NCI-H510A treated with DMSO at 0.1 percent for 48 hours (cell line): ENCODE results near the gene GABARAP.

Source experiments
- DNase-seq: peaks from one replicate; lab custom pipeline; 2025; lab: John Stamatoyannopoulos, UW

GABARAP gene

DNA sequence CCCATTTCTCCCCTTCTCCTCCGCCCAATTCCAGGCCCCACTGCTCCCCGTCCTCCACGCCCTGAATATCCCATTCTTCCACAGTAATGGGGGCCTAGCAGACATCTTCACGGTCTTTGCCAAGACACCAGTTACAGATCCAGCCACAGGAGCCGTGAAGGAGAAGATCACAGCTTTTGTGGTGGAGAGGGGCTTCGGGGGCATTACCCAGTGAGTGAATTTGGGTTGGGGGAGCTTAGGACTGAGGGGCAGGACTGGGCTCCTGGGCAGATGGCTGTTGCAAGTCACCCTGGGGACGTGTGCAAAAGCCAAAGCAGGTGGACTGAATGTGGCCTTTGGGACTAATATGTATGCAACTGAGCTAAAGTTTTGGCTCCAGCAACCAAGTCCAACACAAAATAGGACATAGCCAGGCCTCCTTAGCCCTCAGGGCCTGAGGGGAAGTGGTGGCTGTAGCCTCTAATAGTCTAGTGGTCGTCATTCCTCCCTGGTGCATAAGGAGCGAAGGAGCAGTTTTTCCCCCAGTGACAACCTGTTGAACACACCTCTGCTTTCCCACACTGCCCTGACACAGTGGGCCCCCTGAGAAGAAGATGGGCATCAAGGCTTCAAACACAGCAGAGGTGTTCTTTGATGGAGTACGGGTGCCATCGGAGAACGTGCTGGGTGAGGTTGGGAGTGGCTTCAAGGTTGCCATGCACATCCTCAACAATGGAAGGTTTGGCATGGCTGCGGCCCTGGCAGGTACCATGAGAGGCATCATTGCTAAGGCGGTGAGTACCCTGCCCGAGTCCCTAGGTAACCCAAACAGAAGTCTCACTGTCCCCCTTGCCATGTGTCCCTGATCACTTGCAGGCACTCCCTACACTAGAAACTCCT lies 19.9 kb downstream of the GABARAP start:
- DNase-seq: no peak

- DNase-seq: no peak
Measured at GRCh38 chr17:7221278-7222092, 20.8 kb downstream of the GABARAP start.

GRCh38 chr17:7220593-7221277 lies 21.5 kb downstream of the GABARAP start:
- DNase-seq: peak; percentile 20

- DNase-seq: peak; percentile 52
Measured at GRCh38 chr17:7219812-7220592, 22.2 kb downstream of the GABARAP start, which contains the start of the genes ACADVL and DLG4. Gene ACADVL (plus strand): TSS chr17:7219938. CDS start chr17:7219985, 47 bp downstream. Gene DLG4 (minus strand): TSS chr17:7219836.

GRCh38 chr17:7219229-7219811 lies 22.9 kb downstream of the GABARAP start:
- DNase-seq: no peak

DNA sequence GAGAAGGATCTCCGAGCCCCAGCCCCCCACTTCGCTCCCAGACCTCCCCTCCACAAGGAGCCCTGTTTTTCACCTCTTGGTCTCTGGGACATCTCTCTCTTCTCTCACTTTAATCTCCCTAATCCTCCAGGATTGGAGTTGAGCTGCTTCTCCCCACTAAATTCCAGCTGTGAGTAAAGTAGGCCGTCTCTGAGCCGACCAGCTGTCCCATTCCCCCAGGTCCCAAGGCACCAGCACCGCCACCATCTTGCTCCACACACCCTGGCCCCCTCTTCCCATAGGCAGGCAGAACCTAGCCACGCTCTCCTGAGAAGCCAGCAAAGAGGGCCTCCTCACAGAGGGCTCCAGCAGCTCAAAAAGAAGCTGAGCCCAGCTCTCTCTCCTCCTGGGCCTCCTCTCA lies 23.5 kb downstream of the GABARAP start:
- DNase-seq: no peak

DNA sequence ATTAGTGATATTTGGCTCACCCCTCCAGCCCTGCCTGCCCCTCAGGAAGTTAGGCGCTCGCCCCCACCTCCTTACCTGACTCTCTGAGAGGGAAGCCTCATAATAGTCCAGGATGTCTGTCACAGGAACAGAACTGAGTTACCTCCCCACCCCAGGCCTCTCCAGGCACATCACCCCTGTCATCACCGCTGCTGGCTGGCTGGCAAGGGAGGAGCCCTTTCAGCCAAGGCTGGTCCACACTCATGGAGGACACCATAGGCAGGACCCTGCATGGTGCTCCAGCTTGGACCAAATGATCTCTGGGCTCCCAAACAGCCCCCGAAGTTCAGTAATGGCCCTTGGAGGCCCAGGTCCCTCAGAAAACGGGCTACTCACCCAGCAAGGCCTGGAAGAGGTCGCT lies 24.1 kb downstream of the GABARAP start:
- no peak for DNase-seq

- DNase-seq: peak; percentile 56
Measured at GRCh38 chr17:7217113-7217987, 24.9 kb downstream of the GABARAP start.

DNA sequence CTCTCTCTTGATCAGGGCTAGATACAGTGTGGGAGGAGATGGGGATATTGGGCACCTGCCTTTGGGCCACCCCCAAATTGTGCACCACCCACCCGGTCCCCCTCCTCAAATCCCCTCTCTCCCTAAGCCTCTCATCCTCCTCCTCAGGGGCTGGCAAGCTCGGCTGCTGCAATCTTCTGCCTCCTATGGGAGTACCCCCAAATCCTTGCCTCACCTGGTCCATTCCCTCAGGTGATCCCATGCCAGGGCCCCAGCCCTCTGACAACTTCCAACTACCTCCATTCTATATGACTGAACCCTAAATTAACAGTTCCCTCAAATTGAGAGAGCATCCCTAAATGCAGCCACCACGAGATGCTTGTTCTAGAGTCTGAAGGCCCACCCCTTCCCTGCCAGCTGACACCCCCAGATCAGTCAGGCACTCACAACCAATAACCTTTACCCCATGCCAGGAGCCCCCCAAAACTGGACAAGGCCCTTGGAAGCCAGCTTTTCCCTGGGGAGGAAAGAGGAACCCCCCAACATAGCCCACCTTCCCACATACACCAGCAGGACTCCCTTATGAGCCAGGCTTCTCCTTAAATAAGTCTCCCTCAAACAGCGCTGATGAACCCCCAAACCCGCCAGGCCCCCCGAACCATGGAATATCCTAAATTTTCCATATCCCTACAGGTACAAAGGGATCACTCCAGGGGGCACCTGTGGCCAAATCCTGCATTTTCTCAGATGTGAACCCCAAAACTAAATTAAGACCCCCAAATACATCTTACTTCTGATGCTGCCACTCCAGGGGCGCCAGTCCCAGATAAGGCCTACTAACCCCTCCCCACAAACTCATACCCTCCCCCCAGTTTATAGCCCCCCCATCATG lies 25.8 kb downstream of the GABARAP start:
- no peak for DNase-seq

DNA sequence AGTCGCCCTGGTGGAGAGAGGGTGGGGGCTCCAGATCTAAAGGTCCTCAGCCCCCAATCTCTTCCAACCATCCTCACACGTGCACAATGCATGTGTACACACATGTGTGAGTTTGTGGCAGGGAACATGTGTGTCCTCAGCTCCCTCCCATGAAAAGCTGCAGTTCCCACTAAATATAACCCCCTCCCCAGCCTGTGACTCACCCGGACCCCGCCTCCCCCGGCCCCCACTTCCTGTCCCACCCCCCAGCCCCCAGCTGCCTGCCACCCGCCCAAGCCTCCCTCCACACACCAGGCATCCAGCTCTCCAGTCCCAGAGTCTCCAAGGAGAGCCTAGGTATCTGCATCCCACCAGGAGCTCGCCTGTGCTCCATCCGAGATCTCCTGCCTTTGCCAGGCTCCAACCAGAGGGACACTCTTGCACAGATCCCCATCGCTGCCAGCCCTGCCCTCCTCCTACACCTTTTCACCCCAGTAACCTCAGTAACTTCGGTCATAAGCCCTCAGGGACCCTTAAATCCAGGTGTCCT lies 26.5 kb downstream of the GABARAP start:
- DNase-seq: no peak

DNA sequence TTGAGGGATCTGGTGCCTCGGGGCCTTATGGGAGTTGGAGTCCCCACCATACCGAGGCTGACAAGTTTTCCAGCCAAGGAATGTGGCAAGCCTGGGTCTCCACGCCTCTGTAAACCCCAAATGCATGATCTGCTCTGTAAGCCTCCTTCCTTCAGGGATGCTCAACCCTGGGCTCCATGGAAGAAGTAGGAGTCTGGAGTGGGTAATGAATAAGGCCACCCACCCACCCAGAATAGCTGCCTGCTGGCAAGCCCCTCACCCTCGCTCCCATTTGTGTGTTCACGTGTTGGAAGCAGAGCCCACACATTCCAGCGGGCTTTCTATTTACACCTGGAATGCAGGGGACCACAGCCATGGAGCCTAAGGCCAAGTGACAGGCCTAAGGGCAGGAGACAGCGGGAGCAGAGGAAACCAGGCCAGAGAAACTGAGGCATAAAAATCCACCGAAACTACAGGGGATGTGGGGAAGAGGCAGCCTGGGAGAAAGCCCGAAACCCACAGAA lies 27.1 kb downstream of the GABARAP start:
- DNase-seq: no peak

GRCh38 chr17:7214300-7215135 lies 27.7 kb downstream of the GABARAP start:
- peak; percentile 97 for DNase-seq

DNA sequence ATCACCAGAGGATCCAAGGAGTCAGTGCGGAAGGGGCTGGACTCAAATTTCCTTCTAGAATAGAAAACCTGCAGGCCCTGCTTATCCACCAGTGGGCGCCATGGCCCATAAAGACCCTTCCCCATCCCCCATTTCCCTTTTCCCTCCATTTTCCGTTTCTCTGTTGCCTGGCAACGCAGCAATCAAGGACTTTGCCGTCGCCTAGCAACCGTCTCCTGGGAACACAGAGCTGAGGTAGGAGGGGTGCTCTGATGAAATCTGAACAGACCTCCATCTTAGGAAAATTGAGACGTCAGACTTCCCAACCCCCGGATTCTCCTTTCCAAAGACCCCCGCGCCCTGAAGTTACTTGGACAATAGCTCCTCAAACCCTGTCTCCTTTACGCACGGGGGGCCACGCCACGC lies 28.4 kb downstream of the GABARAP start:
- peak; percentile 90 for DNase-seq

GRCh38 chr17:7211491-7212273 lies 30.6 kb downstream of the GABARAP start:
- DNase-seq: no peak

DNA sequence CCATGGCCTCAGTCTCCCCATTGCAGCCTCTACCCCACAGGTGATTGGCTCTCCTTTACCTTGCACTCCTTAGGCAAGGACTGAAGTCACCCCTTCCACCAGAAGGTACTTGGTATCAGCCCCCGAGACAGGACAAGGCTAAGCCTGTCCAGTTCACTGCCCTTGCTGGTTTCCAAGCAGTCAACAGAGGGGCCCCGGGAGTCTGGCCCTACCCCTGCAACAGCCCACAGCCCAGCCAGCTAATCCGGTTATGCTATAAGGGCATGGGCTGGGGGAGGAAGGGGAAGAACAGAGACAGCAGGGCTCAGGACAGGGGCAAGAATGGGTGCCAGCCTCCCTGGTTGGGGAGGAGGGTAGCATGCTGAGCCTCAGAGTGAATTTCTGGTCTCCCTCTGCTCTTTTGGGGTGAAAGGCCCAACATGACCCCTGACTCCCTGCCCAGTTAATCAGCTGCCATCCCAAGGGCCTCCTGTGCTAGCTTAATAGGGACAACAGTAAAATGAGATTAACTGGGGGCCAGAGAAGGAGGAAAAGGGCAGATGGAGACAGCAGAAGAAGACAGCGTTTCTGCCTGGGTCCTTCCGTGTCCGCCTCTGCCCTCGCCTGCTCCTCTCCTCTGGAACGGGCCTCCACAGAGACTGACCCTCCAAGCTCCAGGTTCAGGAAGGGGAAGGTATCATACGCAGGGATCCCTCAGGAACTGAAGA lies 33.3 kb downstream of the GABARAP start:
- no peak for DNase-seq

GRCh38 chr17:7208027-7208571 lies 34.1 kb downstream of the GABARAP start:
- no peak for DNase-seq
